GM12878 (cell line): Measurements from ENCODE around the gene GSTO1. TPM values are rescaled to one million over a fixed set of nuclear protein-coding genes. Genes with fewer than 3 reads are reported as not detected.

ENCODE experiments used
- ASH2L ChIP-seq: fragments of 300-600, 200-600 bp; sonication (generic); IDR thresholded peaks from 2 replicates; pipeline ENCODE4 v1.6.1; 2017; ENCODE audit warnings: low read depth, mild to moderate bottlenecking, borderline replicate concordance
- ATF3 ChIP-seq: IDR thresholded peaks from 2 replicates; pipeline ENCODE4 v1.6.1; 2011; ENCODE audit warnings: low read depth, mild to moderate bottlenecking, low read length, moderate library complexity, borderline replicate concordance; ENCODE audit errors: extremely low read depth
- BRCA1 ChIP-seq: IDR thresholded peaks from 2 replicates; pipeline ENCODE4 v1.6.1; 2011; ENCODE audit warnings: low read depth, low read length, improper control_type of control experiment
- CEBPZ ChIP-seq: fragments of 150-350 bp; IDR thresholded peaks from 2 replicates; pipeline ENCODE4 v1.6.1; 2016; ENCODE audit warnings: low read depth, low read length
- CREB1 ChIP-seq: IDR thresholded peaks from 2 replicates; pipeline ENCODE4 v1.6.1; 2012; ENCODE audit warnings: low read depth, mild to moderate bottlenecking, inconsistent platforms
- CREM ChIP-seq: IDR thresholded peaks from 2 replicates; pipeline ENCODE4 v1.6.1; 2014; ENCODE audit warnings: antibody characterized with exemption, low read depth
- CTCF ChIP-seq, 3 experiments: IDR thresholded peaks in 2 of 3; conservative IDR thresholded peaks in 1 of 3; 2 replicates each; pipeline ENCODE4 v1.5.1; 2011; ENCODE audit warnings: low read depth in 3 of 3, low read length in 3 of 3, mild to moderate bottlenecking in 3 of 3, control low read depth in 2 of 3, moderate library complexity in 2 of 3, inconsistent platforms in 1 of 3, mixed read lengths in 1 of 3; ENCODE audit not compliant: control insufficient read depth in 2 of 3, insufficient read depth in 1 of 3; ENCODE audit errors: extremely low read depth in 1 of 3
- EGR1 ChIP-seq, 2 experiments: IDR thresholded peaks; 1 replicate in 1 of 2; 2 replicates in 1 of 2; pipeline ENCODE4 v1.6.1; 2011 to 2012; ENCODE audit warnings: low read depth in 2 of 2, low read length in 2 of 2, borderline replicate concordance in 1 of 2, mild to moderate bottlenecking in 1 of 2, moderate library complexity in 1 of 2
- EZH2 ChIP-seq: IDR thresholded peaks from 2 replicates; pipeline ENCODE4 v1.6.1; 2012; ENCODE audit warnings: low read depth, mild to moderate bottlenecking, control low read depth, inconsistent platforms, low read length, borderline replicate concordance; ENCODE audit not compliant: control insufficient read depth
- IKZF1 ChIP-seq: fragments of 450-650 bp; conservative IDR thresholded peaks from 2 replicates; pipeline ENCODE4 v1.6.1; 2017; ENCODE audit warnings: antibody characterized with exemption, mild to moderate bottlenecking
- IKZF2 ChIP-seq, 2 experiments: fragments of 450-650 bp; IDR thresholded peaks; 2 replicates each; pipeline ENCODE4 v1.6.1; 2017; ENCODE audit warnings: mild to moderate bottlenecking in 2 of 2, moderate library complexity in 2 of 2
- LARP7 ChIP-seq: fragments of 450-650 bp; IDR thresholded peaks from 2 replicates; pipeline ENCODE4 v1.6.1; 2017; ENCODE audit warnings: mild to moderate bottlenecking
- MTA2 ChIP-seq: fragments of 450-650 bp; IDR thresholded peaks from 2 replicates; pipeline ENCODE4 v1.6.1; 2016; ENCODE audit warnings: low read depth, mild to moderate bottlenecking, moderate library complexity
- NFXL1 ChIP-seq: fragments of 450-650 bp; IDR thresholded peaks from 2 replicates; pipeline ENCODE4 v1.6.1; 2017; ENCODE audit warnings: antibody characterized with exemption, mild to moderate bottlenecking, borderline replicate concordance
- SIN3A ChIP-seq: IDR thresholded peaks from 2 replicates; pipeline ENCODE4 v1.6.1; 2012; ENCODE audit warnings: low read depth, low read length, improper control_type of control experiment
- SMAD5 ChIP-seq: IDR thresholded peaks from 2 replicates; pipeline ENCODE4 v1.6.1; 2016; ENCODE audit warnings: antibody characterized with exemption, low read depth
- SMARCA5 ChIP-seq: fragments of 450-650 bp; IDR thresholded peaks from 2 replicates; pipeline ENCODE4 v1.6.1; 2017; ENCODE audit warnings: mild to moderate bottlenecking
- SRF ChIP-seq, 2 experiments: IDR thresholded peaks; 2 replicates each; pipeline ENCODE4 v1.6.1; 2011; ENCODE audit warnings: low read depth in 2 of 2, low read length in 2 of 2, mild to moderate bottlenecking in 1 of 2, moderate library complexity in 1 of 2
- YBX1 ChIP-seq: fragments of 450-650 bp; IDR thresholded peaks from 2 replicates; pipeline ENCODE4 v1.6.1; 2016; ENCODE audit warnings: antibody characterized with exemption
- ZNF24 ChIP-seq: fragments of 450-650 bp; IDR thresholded peaks from 2 replicates; pipeline ENCODE4 v1.6.1; 2017; ENCODE audit warnings: antibody characterized with exemption, mild to moderate bottlenecking
- ZNF622 ChIP-seq: fragments of 450-650 bp; IDR thresholded peaks from 2 replicates; pipeline ENCODE4 v1.6.1; 2017; ENCODE audit warnings: mild to moderate bottlenecking, inconsistent platforms
- polyA plus RNA-seq, 11 experiments: library from polyadenylated mRNA; depleted of rRNA in 4 of 11; unstranded in 6 of 11; stranded (reverse) in 5 of 11; fragments of >200 nt; fragmentation: Nextera tagmentation in 4 of 11; fragmentation: Illumina TruSeq in 1 of 11; extraction: Ambion mirVana in 4 of 11; extraction: Trizol in 1 of 11; gene quantifications; 1 replicate in 1 of 11; 2 replicates in 10 of 11; pipeline versions ENCODE4 v1.2.1 to v1.2.3, GENCODE V29; 2011 to 2016; ENCODE audit warnings: inconsistent platforms in 2 of 11, missing spikeins in 2 of 11, low read depth in 1 of 11
- total RNA-seq, 4 experiments: library from RNA; depleted of rRNA in 3 of 4; stranded (reverse); fragments of >200 nt in 3 of 4; fragmentation: Illumina TruSeq in 1 of 4; extraction: Trizol in 1 of 4; gene quantifications; 2 replicates each; pipeline versions ENCODE4 v1.2.1 to v1.2.3, GENCODE V29; 2013 to 2021

Gene GSTO1
- total and polyA plus RNA-seq, 10 of the 15 experiments (the other 5 are each of a cell fraction or from before 2014, with no cell fraction given) = 53.1 to 197 (median 112) TPM

- TF ChIP-seq EGR1 (IDR thresholded peaks at IDR 0.05; ENCODE audit: borderline replicate concordance in 1 of 2, low read depth in 2 of 2, low read length in 2 of 2) (no peak), SMARCA5 (peak; percentile 89), CREM (peak; percentile 89), CEBPZ (no peak), IKZF1 (peak; percentile 45), ATF3 (0 out of 2 replicates have a peak, but pooled peaks have one; percentile 22), ZNF622 (no peak), MTA2 (no peak), ZNF24 (no peak), CREB1 (peak; percentile 78), NFXL1 (no peak), YBX1 (no peak), SRF (IDR thresholded peaks at IDR 0.05; ENCODE audit: low read depth in 2 of 2, low read length in 2 of 2) (0 out of 4 replicates have a peak, but pooled peaks of 1 of the 2 experiments have one; percentile 10), CTCF (IDR thresholded peaks at IDR 0.05 in 2 of 3, conservative IDR thresholded peaks at IDR 0.05 in 1 of 3; ENCODE audit: control insufficient read depth in 2 of 3, extremely low read depth in 1 of 3, insufficient read depth in 1 of 3, low read depth in 3 of 3, low read length in 3 of 3) (peak; percentile 100; a peak in 5 of 6 replicates), ASH2L (no peak), BRCA1 (no peak), LARP7 (peak; percentile 68), EZH2 (no peak), IKZF2 (IDR thresholded peaks at IDR 0.05) (peak in 1 of 2 experiments; percentile 27; a peak in 1 of 4 replicates), SIN3A (no peak), SMAD5 (no peak)
Measured at GRCh38 chr10:104291439-104291951, 36.8 kb downstream of the GSTO1 start (continued).
